Astrocyte (in vitro differentiated cells and primary cell): ENCODE data around the gene POU5F2.

Experiments
- EZH2 ChIP-seq: IDR thresholded peaks from 2 replicates; pipeline ENCODE4 v1.6.1; 2012; ENCODE audit warnings: mild to moderate bottlenecking, low read length, inconsistent platforms; ENCODE audit not compliant: insufficient read depth
- TF ChIP-seq, protein P1 (sequence below): IDR thresholded peaks from 2 replicates; pipeline ENCODE4 v1.5.1; 2011; ENCODE audit warnings: low read depth, mild to moderate bottlenecking, inconsistent platforms, low read length, moderate library complexity; ENCODE audit not compliant: insufficient read depth

GRCh38 chr5:93715327-93715726 lies 26.1 kb downstream of the POU5F2 start:
- TF ChIP-seq, protein P1, sequence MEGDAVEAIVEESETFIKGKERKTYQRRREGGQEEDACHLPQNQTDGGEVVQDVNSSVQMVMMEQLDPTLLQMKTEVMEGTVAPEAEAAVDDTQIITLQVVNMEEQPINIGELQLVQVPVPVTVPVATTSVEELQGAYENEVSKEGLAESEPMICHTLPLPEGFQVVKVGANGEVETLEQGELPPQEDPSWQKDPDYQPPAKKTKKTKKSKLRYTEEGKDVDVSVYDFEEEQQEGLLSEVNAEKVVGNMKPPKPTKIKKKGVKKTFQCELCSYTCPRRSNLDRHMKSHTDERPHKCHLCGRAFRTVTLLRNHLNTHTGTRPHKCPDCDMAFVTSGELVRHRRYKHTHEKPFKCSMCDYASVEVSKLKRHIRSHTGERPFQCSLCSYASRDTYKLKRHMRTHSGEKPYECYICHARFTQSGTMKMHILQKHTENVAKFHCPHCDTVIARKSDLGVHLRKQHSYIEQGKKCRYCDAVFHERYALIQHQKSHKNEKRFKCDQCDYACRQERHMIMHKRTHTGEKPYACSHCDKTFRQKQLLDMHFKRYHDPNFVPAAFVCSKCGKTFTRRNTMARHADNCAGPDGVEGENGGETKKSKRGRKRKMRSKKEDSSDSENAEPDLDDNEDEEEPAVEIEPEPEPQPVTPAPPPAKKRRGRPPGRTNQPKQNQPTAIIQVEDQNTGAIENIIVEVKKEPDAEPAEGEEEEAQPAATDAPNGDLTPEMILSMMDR: no peak
- TF ChIP-seq EZH2: no peak
